Breast epithelium (tissue), 3 donors: ENCODE results near the gene MTERF4.

Experiments used
- POLR2A ChIP-seq: fragments of 450-650 bp; IDR thresholded peaks from one replicate; pipeline ENCODE4 v1.6.1; 2016; ENCODE audit warnings: antibody characterized with exemption, mild to moderate bottlenecking, moderate library complexity
- POLR2AphosphoS5 ChIP-seq, 3 donors: sonication (generic); formaldehyde crosslinking; IDR thresholded peaks; one replicate each; pipeline ENCODE4 v1.6.1; 2017; ENCODE audit warnings: antibody characterized with exemption in 3 of 3
- TF ChIP-seq, protein P1 (sequence below), 3 donors: fragments of 450-650 bp; IDR thresholded peaks; one replicate each; pipeline ENCODE4 v1.5.1; 2016 to 2017; ENCODE audit warnings: antibody characterized with exemption in 3 of 3, mild to moderate bottlenecking in 3 of 3, moderate library complexity in 3 of 3

DNA sequence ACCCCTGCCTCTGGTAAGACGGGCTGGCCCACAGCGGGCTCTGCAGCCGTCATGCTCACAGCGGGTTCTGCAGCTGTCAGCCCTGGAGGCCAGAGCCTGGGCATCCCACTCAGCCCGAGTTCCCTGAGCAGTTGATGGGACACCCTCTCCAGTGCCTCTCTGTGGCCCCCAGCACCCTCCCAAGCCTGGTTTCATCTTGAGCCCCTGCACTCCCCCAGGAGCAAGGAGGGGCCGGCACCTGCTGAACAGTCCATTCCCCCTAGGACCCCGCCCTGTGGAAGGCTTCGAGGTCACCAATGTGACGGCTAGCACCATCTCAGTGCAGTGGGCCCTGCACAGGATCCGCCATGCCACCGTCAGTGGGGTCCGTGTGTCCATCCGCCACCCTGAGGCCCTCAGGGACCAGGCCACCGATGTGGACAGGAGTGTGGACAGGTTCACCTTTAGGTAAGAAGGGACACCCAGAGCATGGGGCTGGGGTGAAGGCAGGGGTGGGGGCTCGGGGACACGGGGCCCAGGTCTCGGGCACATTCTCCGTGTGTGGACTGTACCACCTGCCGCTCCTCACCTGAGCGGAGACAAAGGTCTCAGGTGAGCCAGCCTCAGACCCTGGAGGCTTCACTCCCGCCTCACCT lies 34.5 kb downstream of the MTERF4 start:
- TF ChIP-seq, protein P1, sequence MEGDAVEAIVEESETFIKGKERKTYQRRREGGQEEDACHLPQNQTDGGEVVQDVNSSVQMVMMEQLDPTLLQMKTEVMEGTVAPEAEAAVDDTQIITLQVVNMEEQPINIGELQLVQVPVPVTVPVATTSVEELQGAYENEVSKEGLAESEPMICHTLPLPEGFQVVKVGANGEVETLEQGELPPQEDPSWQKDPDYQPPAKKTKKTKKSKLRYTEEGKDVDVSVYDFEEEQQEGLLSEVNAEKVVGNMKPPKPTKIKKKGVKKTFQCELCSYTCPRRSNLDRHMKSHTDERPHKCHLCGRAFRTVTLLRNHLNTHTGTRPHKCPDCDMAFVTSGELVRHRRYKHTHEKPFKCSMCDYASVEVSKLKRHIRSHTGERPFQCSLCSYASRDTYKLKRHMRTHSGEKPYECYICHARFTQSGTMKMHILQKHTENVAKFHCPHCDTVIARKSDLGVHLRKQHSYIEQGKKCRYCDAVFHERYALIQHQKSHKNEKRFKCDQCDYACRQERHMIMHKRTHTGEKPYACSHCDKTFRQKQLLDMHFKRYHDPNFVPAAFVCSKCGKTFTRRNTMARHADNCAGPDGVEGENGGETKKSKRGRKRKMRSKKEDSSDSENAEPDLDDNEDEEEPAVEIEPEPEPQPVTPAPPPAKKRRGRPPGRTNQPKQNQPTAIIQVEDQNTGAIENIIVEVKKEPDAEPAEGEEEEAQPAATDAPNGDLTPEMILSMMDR (IDR thresholded peaks at IDR 0.05), result no peak
- TF ChIP-seq POLR2AphosphoS5 (IDR thresholded peaks at IDR 0.05), result no peak
- TF ChIP-seq POLR2A, result no peak
